ENCODE measurements around the gene CLMN.

- TF ChIP-seq CBX3 (IDR thresholded peaks at IDR 0.05; ENCODE audit: low read depth) (no peak), EZH2 (IDR thresholded peaks at IDR 0.05) (no peak), CTCF (IDR thresholded peaks at IDR 0.05 in 2 of 3, conservative IDR thresholded peaks at IDR 0.05 in 1 of 3; ENCODE audit: borderline replicate concordance in 1 of 3, insufficient read depth in 1 of 3, low read depth in 2 of 3, low read length in 2 of 3) (no peak), POLR2A (IDR thresholded peaks at IDR 0.05; ENCODE audit: borderline replicate concordance, extremely low read depth, insufficient read depth, insufficient read length) (no peak), ZFX (IDR thresholded peaks at IDR 0.05) (no peak), POLR2AphosphoS5 (IDR thresholded peaks at IDR 0.05; ENCODE audit: low read depth, low read length) (no peak), RAD21 (IDR thresholded peaks at IDR 0.05; ENCODE audit: low read depth) (no peak), YY1 (IDR thresholded peaks at IDR 0.05; ENCODE audit: extremely low read depth, insufficient replicate concordance, low read depth, low read length) (no peak), JUND (IDR thresholded peaks at IDR 0.05) (no peak)
- TF ChIP-seq, protein P1, sequence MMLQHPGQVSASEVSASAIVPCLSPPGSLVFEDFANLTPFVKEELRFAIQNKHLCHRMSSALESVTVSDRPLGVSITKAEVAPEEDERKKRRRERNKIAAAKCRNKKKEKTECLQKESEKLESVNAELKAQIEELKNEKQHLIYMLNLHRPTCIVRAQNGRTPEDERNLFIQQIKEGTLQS (IDR thresholded peaks at IDR 0.05), result no peak
- TF ChIP-seq, protein P2, sequence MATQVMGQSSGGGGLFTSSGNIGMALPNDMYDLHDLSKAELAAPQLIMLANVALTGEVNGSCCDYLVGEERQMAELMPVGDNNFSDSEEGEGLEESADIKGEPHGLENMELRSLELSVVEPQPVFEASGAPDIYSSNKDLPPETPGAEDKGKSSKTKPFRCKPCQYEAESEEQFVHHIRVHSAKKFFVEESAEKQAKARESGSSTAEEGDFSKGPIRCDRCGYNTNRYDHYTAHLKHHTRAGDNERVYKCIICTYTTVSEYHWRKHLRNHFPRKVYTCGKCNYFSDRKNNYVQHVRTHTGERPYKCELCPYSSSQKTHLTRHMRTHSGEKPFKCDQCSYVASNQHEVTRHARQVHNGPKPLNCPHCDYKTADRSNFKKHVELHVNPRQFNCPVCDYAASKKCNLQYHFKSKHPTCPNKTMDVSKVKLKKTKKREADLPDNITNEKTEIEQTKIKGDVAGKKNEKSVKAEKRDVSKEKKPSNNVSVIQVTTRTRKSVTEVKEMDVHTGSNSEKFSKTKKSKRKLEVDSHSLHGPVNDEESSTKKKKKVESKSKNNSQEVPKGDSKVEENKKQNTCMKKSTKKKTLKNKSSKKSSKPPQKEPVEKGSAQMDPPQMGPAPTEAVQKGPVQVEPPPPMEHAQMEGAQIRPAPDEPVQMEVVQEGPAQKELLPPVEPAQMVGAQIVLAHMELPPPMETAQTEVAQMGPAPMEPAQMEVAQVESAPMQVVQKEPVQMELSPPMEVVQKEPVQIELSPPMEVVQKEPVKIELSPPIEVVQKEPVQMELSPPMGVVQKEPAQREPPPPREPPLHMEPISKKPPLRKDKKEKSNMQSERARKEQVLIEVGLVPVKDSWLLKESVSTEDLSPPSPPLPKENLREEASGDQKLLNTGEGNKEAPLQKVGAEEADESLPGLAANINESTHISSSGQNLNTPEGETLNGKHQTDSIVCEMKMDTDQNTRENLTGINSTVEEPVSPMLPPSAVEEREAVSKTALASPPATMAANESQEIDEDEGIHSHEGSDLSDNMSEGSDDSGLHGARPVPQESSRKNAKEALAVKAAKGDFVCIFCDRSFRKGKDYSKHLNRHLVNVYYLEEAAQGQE (IDR thresholded peaks at IDR 0.05; ENCODE audit: low read depth), result no peak
Measured at GRCh38 chr14:95286645-95287044, 33.1 kb downstream of the CLMN start.
